ENCODE data around the gene PROZ.

PROZ gene

DNA sequence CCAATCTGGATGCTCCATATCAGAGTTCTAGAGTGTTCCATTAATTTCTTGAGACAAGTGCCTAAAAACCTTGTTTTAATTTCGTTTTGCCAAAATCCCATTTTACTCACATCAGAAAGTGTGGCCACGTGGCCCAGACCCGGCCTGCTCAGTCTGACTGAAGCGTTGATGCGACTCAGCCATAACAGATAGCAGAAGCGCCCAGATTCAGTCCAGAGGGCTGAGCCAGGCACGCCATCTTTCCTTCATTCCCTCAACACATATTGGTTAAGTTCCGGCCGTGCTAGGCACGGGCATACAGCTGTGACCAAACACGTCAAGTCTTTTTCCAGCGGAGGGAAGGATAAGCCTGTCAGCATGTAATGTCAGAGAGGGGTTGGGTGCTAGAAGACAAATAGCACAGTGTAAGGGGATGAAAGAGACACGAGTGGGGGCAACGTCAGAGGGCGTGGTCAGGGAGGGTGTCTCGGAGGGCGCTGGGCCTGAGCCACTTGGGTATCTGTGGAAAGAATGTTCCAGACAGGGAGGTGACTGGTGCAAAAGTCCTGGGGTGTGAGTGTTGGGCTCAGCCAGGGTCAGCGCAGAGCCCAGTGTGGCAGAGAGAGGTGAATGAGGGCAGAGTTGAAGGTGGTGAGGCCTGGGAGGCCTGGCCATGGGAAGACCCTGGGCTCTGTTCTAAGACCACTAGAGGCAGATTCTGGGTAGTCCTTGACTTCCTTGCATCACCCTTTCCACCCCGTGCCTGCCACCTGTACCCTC, 32.8 kb upstream of the PROZ start:
- no peak overlapping the region for H3K4me3 ChIP-seq (ENCODE audit: control insufficient read depth, low read depth, low read length)
- DNase-seq (ENCODE audit: low read depth), result no peak
- TF ChIP-seq, protein P1, sequence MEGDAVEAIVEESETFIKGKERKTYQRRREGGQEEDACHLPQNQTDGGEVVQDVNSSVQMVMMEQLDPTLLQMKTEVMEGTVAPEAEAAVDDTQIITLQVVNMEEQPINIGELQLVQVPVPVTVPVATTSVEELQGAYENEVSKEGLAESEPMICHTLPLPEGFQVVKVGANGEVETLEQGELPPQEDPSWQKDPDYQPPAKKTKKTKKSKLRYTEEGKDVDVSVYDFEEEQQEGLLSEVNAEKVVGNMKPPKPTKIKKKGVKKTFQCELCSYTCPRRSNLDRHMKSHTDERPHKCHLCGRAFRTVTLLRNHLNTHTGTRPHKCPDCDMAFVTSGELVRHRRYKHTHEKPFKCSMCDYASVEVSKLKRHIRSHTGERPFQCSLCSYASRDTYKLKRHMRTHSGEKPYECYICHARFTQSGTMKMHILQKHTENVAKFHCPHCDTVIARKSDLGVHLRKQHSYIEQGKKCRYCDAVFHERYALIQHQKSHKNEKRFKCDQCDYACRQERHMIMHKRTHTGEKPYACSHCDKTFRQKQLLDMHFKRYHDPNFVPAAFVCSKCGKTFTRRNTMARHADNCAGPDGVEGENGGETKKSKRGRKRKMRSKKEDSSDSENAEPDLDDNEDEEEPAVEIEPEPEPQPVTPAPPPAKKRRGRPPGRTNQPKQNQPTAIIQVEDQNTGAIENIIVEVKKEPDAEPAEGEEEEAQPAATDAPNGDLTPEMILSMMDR (conservative IDR thresholded peaks at IDR 0.05; ENCODE audit: control insufficient read depth, insufficient read depth, low read depth, low read length), result no peak

DNA sequence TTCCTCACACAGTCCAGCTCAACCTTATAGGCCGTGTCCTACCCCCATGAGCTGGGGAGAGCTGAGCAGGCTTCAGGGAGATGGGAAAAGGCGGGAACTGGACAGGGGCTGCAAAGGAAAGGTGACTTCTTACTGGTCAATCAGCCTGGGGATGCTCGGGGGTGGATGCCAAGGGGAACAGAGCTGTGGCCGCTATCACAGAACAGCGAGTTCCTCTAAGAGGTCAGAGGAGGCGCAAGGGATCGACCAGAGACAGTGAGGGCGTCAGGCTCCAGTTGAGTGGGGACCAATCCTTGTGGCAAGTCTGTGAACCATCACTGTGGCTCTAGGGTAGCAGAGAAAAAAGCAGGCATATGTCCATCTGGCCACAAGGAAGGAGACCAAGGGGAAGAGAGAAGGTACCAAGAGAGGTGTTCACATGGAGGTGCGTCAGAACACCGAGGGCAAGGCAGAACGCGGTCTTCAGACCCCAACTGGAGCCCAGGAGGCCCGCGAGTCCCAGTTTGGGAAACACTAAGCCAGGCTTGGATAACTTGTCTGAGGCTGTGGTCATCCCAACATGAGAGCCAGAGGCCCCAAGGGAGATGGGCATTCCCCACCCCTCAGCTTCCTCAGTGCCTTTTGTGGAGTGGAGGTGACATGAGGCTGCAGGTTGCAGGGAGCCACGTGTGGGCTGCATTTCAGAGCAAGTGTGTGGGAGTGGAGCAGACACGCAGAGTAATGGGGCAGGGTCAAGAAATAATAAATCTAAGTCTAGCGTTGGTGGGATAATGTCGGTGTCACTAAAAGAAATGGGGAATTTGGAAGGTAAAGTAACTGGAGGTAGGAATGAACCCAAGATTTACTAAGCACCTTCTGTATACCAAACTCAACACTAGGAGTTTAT, 31.9 kb upstream of the PROZ start:
- no peak for DNase-seq (ENCODE audit: low read depth)
- no peak overlapping the region for H3K4me3 ChIP-seq (ENCODE audit: control insufficient read depth, low read depth, low read length)
- TF ChIP-seq, protein P1 (conservative IDR thresholded peaks at IDR 0.05; ENCODE audit: control insufficient read depth, insufficient read depth, low read depth, low read length), result no peak

DNA sequence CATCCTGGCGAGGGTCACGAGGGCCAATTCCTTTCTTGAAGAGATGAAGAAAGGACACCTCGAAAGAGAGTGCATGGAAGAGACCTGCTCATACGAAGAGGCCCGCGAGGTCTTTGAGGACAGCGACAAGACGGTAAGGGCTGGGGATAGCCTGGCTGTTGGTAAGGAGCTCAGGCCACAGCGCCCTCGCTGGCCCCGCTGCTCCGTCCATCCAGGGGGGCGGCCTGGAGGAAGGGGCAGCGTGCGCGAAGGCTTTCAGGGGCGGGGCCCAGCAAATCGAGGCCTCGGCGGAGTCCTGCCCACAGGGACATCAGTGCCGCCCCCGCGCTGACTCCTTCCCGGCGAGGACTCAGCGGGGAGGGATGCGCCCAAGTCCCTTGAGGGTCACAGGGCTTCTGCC, 29.0 kb upstream of the PROZ start:
- TF ChIP-seq, protein P1 (conservative IDR thresholded peaks at IDR 0.05; ENCODE audit: control insufficient read depth, insufficient read depth, low read depth, low read length), result no peak
- DNase-seq (ENCODE audit: low read depth), result no peak
- no peak overlapping the region for H3K4me3 ChIP-seq (ENCODE audit: control insufficient read depth, low read depth, low read length)

DNA sequence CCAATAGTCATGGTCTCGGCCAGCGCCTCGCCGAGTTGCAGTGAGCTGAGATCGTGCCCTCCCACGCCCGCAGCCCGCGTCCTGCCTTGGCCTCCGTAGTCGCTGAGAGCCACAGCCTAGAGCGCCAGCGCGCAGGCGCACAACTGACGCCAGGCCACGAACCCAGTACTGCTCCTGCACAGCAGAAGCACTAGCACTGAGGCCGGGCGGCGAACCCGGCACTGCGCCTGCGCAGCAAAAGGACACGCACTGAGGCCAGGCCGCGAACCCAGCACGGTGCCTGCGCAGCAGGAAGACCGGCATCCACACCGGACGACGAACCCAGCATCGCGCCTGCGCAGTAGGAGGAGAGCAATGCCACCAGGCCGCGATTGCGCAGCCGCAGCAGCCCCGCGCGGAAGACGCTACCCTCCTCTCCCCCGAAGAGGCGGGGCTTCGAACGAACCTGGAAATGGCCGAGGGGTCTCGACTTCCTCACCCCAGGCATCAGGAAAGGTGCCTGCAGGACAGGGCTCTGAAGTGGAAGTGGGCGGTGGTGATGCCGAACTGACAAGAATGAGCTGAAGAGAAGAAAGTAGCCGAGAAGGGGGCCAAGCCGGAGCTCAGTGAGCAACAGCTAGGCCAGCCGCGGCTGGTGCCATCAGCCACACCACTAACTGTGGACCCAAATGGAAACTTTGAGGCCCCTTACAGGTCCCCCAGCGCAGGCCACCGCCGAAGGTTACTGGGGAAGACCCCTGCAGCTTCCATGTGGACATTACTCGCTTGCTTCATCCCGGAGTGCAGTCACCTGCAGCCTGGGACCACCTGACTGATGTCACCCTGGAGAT, 28.3 kb upstream of the PROZ start:
- no peak overlapping the region for H3K4me3 ChIP-seq (ENCODE audit: control insufficient read depth, low read depth, low read length)
- DNase-seq (ENCODE audit: low read depth), result no peak
- TF ChIP-seq, protein P1 (conservative IDR thresholded peaks at IDR 0.05; ENCODE audit: control insufficient read depth, insufficient read depth, low read depth, low read length), result no peak

DNA sequence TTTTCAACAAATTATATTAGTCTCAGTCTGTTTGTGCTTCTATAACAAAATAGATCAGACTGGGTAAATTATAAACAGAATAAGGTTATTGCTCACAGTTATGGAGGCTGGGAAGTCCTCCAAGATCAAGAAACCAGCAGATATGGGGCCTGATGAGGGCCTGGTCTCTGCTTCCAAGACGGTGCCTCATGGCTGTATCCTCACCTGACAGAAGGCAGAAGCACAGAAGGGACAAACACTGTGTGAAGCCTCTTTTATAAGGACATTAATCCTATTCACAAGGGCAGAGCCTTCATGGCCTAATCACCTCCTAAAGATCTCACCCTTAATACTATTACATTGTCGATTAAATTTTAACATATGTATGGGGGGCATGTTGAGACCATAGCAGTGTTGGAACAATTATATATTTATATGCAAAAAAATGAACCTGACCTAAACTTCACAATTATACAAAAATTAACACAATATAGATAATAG, 23.1 kb upstream of the PROZ start:
- no peak overlapping the region for H3K4me3 ChIP-seq (ENCODE audit: control insufficient read depth, low read depth, low read length)
- TF ChIP-seq, protein P1 (conservative IDR thresholded peaks at IDR 0.05; ENCODE audit: control insufficient read depth, insufficient read depth, low read depth, low read length), result no peak
- no peak for DNase-seq (ENCODE audit: low read depth)

DNA sequence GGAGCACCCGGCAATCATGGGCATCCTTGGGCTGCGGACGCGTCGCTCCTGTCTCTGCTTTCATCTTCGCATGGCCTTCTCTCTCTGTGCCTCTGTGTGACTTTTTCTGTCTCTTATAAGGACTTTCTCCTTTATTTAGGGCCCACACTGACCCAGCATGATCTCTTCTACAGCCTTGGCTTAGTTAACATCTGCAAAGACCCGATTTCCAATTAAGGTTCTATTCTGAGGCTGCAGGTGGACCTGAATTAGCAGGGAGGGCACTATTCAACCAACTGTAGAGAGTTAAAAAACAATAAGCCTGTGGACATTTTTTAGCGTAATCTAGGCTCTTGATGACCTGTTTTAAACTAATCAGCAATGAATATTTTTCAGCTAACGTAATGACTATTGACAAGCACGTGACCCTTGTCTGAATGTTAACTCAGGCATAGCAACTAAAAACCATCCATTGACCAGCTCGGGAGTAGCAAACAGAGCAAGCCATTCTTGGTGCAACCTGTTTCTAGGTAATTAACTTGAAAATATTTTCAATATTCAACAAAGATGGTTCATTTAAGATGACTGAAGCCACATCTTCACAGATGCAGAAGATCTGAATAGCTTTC, 20.7 kb upstream of the PROZ start:
- DNase-seq (ENCODE audit: low read depth), result no peak
- TF ChIP-seq, protein P1 (conservative IDR thresholded peaks at IDR 0.05; ENCODE audit: control insufficient read depth, insufficient read depth, low read depth, low read length), result no peak
- no peak overlapping the region for H3K4me3 ChIP-seq (ENCODE audit: control insufficient read depth, low read depth, low read length)

Data from fibroblast of mammary gland (primary cell).